Small intestine (tissue), 7 donors: ENCODE results near the gene ARMC2. TPM values are rescaled to one million over a fixed set of nuclear protein-coding genes. Genes with fewer than 3 reads are reported as not detected.

Source experiments
- DNase-seq, 2 donors: peaks; one replicate each; pipeline versions ENCODE4 v3.0.0 to v3.0.0-alpha.2; 2013
- FAIRE-seq: peaks from 2 replicates; lab custom pipeline; 2012; peaks lifted over from hg19 to GRCh38; lab: Jason Lieb, UNC
- H3K27ac ChIP-seq, 3 donors: one replicate each; pipeline ENCODE4 v1.5.1; 2013; ENCODE audit warnings: low read length in 2 of 3, mild to moderate bottlenecking in 2 of 3, control low read depth in 1 of 3, inconsistent platforms in 1 of 3, low read depth in 1 of 3, moderate library complexity in 1 of 3
- H3K27me3 ChIP-seq, 3 donors: one replicate each; pipeline ENCODE4 v1.6.1; 2013; ENCODE audit warnings: low read length in 3 of 3, inconsistent platforms in 1 of 3; ENCODE audit not compliant: control insufficient read depth in 3 of 3, insufficient read depth in 3 of 3
- H3K36me3 ChIP-seq, 3 donors: one replicate each; pipeline ENCODE4 v1.6.1; 2013; ENCODE audit warnings: low read length in 3 of 3, inconsistent platforms in 1 of 3, low read depth in 1 of 3, mild to moderate bottlenecking in 1 of 3, moderate library complexity in 1 of 3; ENCODE audit not compliant: control insufficient read depth in 3 of 3, insufficient read depth in 2 of 3
- H3K4me1 ChIP-seq, 3 donors: one replicate each; pipeline ENCODE4 v1.6.1; 2013; ENCODE audit warnings: low read length in 2 of 3, inconsistent platforms in 1 of 3, low read depth in 1 of 3, mild to moderate bottlenecking in 1 of 3, moderate library complexity in 1 of 3; ENCODE audit not compliant: control insufficient read depth in 3 of 3, insufficient read depth in 2 of 3
- H3K4me3 ChIP-seq, 3 donors: one replicate each; pipeline ENCODE4 v1.5.1; 2013; ENCODE audit warnings: low read length in 3 of 3, control low read depth in 1 of 3, inconsistent platforms in 1 of 3, low read depth in 1 of 3, mild to moderate bottlenecking in 1 of 3, moderate library complexity in 1 of 3
- H3K9me3 ChIP-seq, 2 donors: one replicate each; pipeline ENCODE4 v1.6.1; 2013; ENCODE audit warnings: low read depth in 1 of 2, low read length in 1 of 2; ENCODE audit not compliant: control insufficient read depth in 2 of 2, insufficient read depth in 1 of 2
- WGBS, 3 donors: extraction: QIAGEN DNeasy Blood & Tissue Kit; methylation state at CpG; one replicate each; pipeline ENCODE4 v1.1.7; 2013; 5-methylcytosine and 5-hydroxymethylcytosine counted together
- polyA plus RNA-seq, 4 donors: library from polyadenylated mRNA; stranded (reverse) in 3 of 4; unstranded in 1 of 4; fragments of 200-250 nt in 3 of 4; fragments of 120-200 nt in 1 of 4; gene quantifications; one replicate each; pipeline versions ENCODE4 v1.2.1 to v1.2.3, GENCODE V29; 2013
- donor health status: healthy with polysubstance abuse.
- donor health status: control.
- donor health status: control.
- donor health status: Bipolar disorder and iron deficiency.
- donor health status: healthy.

The ARMC2 gene
- polyA plus RNA-seq, 4 donors: 0.22 to 4.1 (median 2.3) TPM

- FAIRE-seq (no peak), DNase-seq (peak; percentile 53 to 62)
- Histone ChIP-seq H3K4me1 (no peaks in the 10 kb centered on the region), H3K9me3 (no peaks in the 10 kb centered on the region), H3K4me3 (peak overlapping the region; percentile 58 to 96 (median 69)), H3K36me3 (no peaks in the 10 kb centered on the region), H3K27ac (peak overlapping the region; percentile 71 to 98 (median 95)), H3K27me3 (no peaks in the 10 kb centered on the region)
- WGBS, 3 donors: 5 to 15% (median 8%) methylated on average over 10 of the region's 10 CpGs
Observed at GRCh38 chr6:109009962-109010704, 161.9 kb downstream of the ARMC2 start.

GRCh38 chr6:109010705-109011102 lies 162.5 kb downstream of the ARMC2 start:
- DNase-seq (peak in 1 of 2 donors; percentile 48), FAIRE-seq (no peak)
- Histone ChIP-seq H3K27me3 (no peaks in the 10 kb centered on the region), H3K36me3 (no peaks in the 10 kb centered on the region), H3K4me1 (no peaks in the 10 kb centered on the region), H3K9me3 (no peaks in the 10 kb centered on the region), H3K4me3 (no peak overlapping the region), H3K27ac (peak overlapping the region in 2 of 3 donors; percentile 41 to 95)
- WGBS, 3 donors: 14 to 56% (median 25%) methylated on average over 2 of the region's 2 CpGs

GRCh38 chr6:109013656-109014305 lies 165.6 kb downstream of the ARMC2 start:
- DNase-seq (no peak), FAIRE-seq (no peak)
- WGBS, 3 donors: 54 to 60% (median 56%) methylated on average over 2 of the region's 2 CpGs
- H3K27me3 ChIP-seq: no peaks in the 10 kb centered on the region
- H3K27ac ChIP-seq: no peak overlapping the region
- no peak overlapping the region for H3K4me3 ChIP-seq
- no peaks in the 10 kb centered on the region for H3K36me3 ChIP-seq
- no peaks in the 10 kb centered on the region for H3K4me1 ChIP-seq
- no peaks in the 10 kb centered on the region for H3K9me3 ChIP-seq

- no peak overlapping the region for H3K4me3 ChIP-seq
- no peaks in the 10 kb centered on the region for H3K27me3 ChIP-seq
- H3K36me3 ChIP-seq: no peaks in the 10 kb centered on the region
- no peak for DNase-seq
- no peaks in the 10 kb centered on the region for H3K4me1 ChIP-seq
- 67 to 90% (median 85%) methylated on average over 2 of the region's 2 CpGs for WGBS, 3 donors
- no peak overlapping the region for H3K27ac ChIP-seq
- no peaks in the 10 kb centered on the region for H3K9me3 ChIP-seq
- FAIRE-seq: no peak
Observed at GRCh38 chr6:109014606-109015005, 166.4 kb downstream of the ARMC2 start.

GRCh38 chr6:109015176-109015575 lies 167.0 kb downstream of the ARMC2 start:
- no peak overlapping the region for H3K4me3 ChIP-seq
- peak overlapping the region in 1 of 3 donors; percentile 36 for H3K27ac ChIP-seq
- no peaks in the 10 kb centered on the region for H3K36me3 ChIP-seq
- H3K27me3 ChIP-seq: no peaks in the 10 kb centered on the region
- FAIRE-seq (no peak), DNase-seq (no peak)
- no peaks in the 10 kb centered on the region for H3K4me1 ChIP-seq
- H3K9me3 ChIP-seq: no peaks in the 10 kb centered on the region

- Histone ChIP-seq H3K36me3 (no peaks in the 10 kb centered on the region), H3K27me3 (no peaks in the 10 kb centered on the region), H3K27ac (no peak overlapping the region), H3K4me1 (no peaks in the 10 kb centered on the region), H3K9me3 (no peaks in the 10 kb centered on the region), H3K4me3 (no peak overlapping the region)
- no peak for FAIRE-seq
- DNase-seq: no peak
- WGBS, 3 donors: 28 to 60% (median 54%) methylated on average over 1 of the region's 1 CpG
Observed at GRCh38 chr6:109019911-109020310, 171.7 kb downstream of the ARMC2 start.

- Histone ChIP-seq H3K36me3 (no peaks in the 10 kb centered on the region), H3K4me3 (no peak overlapping the region), H3K27me3 (no peaks in the 10 kb centered on the region), H3K4me1 (no peaks in the 10 kb centered on the region), H3K27ac (no peak overlapping the region), H3K9me3 (peaks cover 0 to 6% of the 10 kb centered on the region in 2 donors)
- DNase-seq: no peak
- 91 to 100% (median 95%) methylated on average over 1 of the region's 1 CpG for WGBS, 3 donors
- no peak for FAIRE-seq
Observed at GRCh38 chr6:109021870-109022269, 173.6 kb downstream of the ARMC2 start.

- Histone ChIP-seq H3K9me3 (peaks cover 0 to 6% of the 10 kb centered on the region in 2 donors), H3K4me1 (no peaks in the 10 kb centered on the region), H3K4me3 (no peak overlapping the region), H3K27ac (no peak overlapping the region), H3K27me3 (no peaks in the 10 kb centered on the region), H3K36me3 (no peaks in the 10 kb centered on the region)
- DNase-seq (no peak), FAIRE-seq (peak; percentile 73)
Observed at GRCh38 chr6:109023356-109023925, 175.2 kb downstream of the ARMC2 start.
